Mesenchymal stem cell (in vitro differentiated cells and primary cell): ENCODE data around the gene GALNT4.
A peak's percentile ranks its signal among the peaks of the same experiment; 100 is the strongest.

ENCODE experiments used
- DNase-seq: peaks from one replicate; pipeline ENCODE4 v3.0.0-alpha.2; 2013
- H2AFZ ChIP-seq: one replicate; pipeline ENCODE4 v1.6.1; 2013; ENCODE audit warnings: low read depth, mild to moderate bottlenecking, control low read depth, inconsistent platforms, low read length, moderate library complexity
- H2AK5ac ChIP-seq: 2 replicates; pipeline ENCODE4 v1.6.1; 2013; ENCODE audit warnings: low read length, moderate library complexity, mild to moderate bottlenecking, inconsistent platforms; ENCODE audit not compliant: severe bottlenecking
- H2BK120ac ChIP-seq: one replicate; pipeline ENCODE4 v1.6.1; 2013; ENCODE audit warnings: low read depth, mild to moderate bottlenecking, inconsistent platforms, low read length, moderate library complexity
- H2BK12ac ChIP-seq, 2 experiments: one replicate each; pipeline ENCODE4 v1.6.1; 2013; ENCODE audit warnings: inconsistent platforms in 2 of 2, low read length in 2 of 2, mild to moderate bottlenecking in 2 of 2, moderate library complexity in 2 of 2, control low read depth in 1 of 2
- H2BK15ac ChIP-seq: one replicate; pipeline ENCODE4 v1.6.1; 2013; ENCODE audit warnings: mild to moderate bottlenecking, low read depth, inconsistent platforms; ENCODE audit not compliant: poor library complexity, severe bottlenecking
- H2BK5ac ChIP-seq: 2 replicates; pipeline ENCODE4 v1.6.1; 2013; ENCODE audit warnings: low read depth, mild to moderate bottlenecking, low read length, control low read depth, inconsistent platforms; ENCODE audit not compliant: poor library complexity, severe bottlenecking
- H3K14ac ChIP-seq, 2 experiments: one replicate each; pipeline ENCODE4 v1.6.1; 2013; ENCODE audit warnings: inconsistent platforms in 2 of 2, low read length in 2 of 2, control low read depth in 1 of 2, mild to moderate bottlenecking in 1 of 2, moderate library complexity in 1 of 2
- H3K18ac ChIP-seq, 2 experiments: one replicate each; pipeline ENCODE4 v1.6.1; 2013; ENCODE audit warnings: inconsistent platforms in 2 of 2, low read length in 2 of 2, control low read depth in 1 of 2, low read depth in 1 of 2, mild to moderate bottlenecking in 1 of 2
- H3K23ac ChIP-seq, 2 experiments: one replicate each; pipeline ENCODE4 v1.6.1; 2013; ENCODE audit warnings: inconsistent platforms in 2 of 2, low read length in 2 of 2, mild to moderate bottlenecking in 2 of 2, moderate library complexity in 2 of 2, control low read depth in 1 of 2
- H3K27ac ChIP-seq: 2 replicates; pipeline ENCODE4 v1.5.1; 2013; ENCODE audit warnings: mild to moderate bottlenecking, moderate library complexity, low read length, control low read depth, inconsistent platforms; ENCODE audit not compliant: poor library complexity, severe bottlenecking
- H3K27me3 ChIP-seq, 2 experiments: 2 replicates each; pipeline versions ENCODE4 v1.6.1 to v1.7.0; 2013; ENCODE audit warnings: low read length in 2 of 2, mild to moderate bottlenecking in 2 of 2, moderate library complexity in 2 of 2, control low read depth in 1 of 2, inconsistent platforms in 1 of 2; ENCODE audit not compliant: control insufficient read depth in 1 of 2, insufficient read depth in 1 of 2
- H3K36me3 ChIP-seq, 2 experiments: 2 replicates each; pipeline versions ENCODE4 v1.6.1 to v1.7.0; 2013; ENCODE audit warnings: low read length in 2 of 2, control low read depth in 1 of 2, inconsistent platforms in 1 of 2, low read depth in 1 of 2, mild to moderate bottlenecking in 1 of 2; ENCODE audit not compliant: insufficient read depth in 2 of 2, control insufficient read depth in 1 of 2
- H3K4ac ChIP-seq, 2 experiments: one replicate each; pipeline ENCODE4 v1.6.1; 2013; ENCODE audit warnings: inconsistent platforms in 2 of 2, low read length in 2 of 2, mild to moderate bottlenecking in 2 of 2, moderate library complexity in 2 of 2, control low read depth in 1 of 2, low read depth in 1 of 2
- H3K4me1 ChIP-seq: 2 replicates; pipeline ENCODE4 v1.6.1; 2013; ENCODE audit warnings: low read depth, low read length, control low read depth; ENCODE audit not compliant: control insufficient read depth, insufficient read depth
- H3K4me2 ChIP-seq: 2 replicates; pipeline ENCODE4 v1.6.1; 2013; ENCODE audit warnings: low read length, mild to moderate bottlenecking, inconsistent platforms; ENCODE audit not compliant: poor library complexity, severe bottlenecking
- H3K4me3 ChIP-seq, 2 experiments: 2 replicates each; pipeline versions ENCODE4 v1.5.1 to v1.7.0; 2013; ENCODE audit warnings: low read length in 2 of 2, mild to moderate bottlenecking in 2 of 2, control low read depth in 1 of 2, low read depth in 1 of 2; ENCODE audit not compliant: insufficient read depth in 1 of 2
- H3K79me1 ChIP-seq: replicated peaks from 2 replicates; pipeline ENCODE4 v1.6.1; 2013; ENCODE audit warnings: mild to moderate bottlenecking, control low read depth, low read length, inconsistent platforms; ENCODE audit not compliant: poor library complexity, severe bottlenecking
- H3K9ac ChIP-seq: 2 replicates; pipeline ENCODE4 v1.7.0; 2013; ENCODE audit warnings: mild to moderate bottlenecking, low read length, moderate library complexity
- H3K9me3 ChIP-seq: 2 replicates; pipeline ENCODE4 v1.7.0; 2013; ENCODE audit warnings: mild to moderate bottlenecking, low read length; ENCODE audit not compliant: control insufficient read depth
- H4K8ac ChIP-seq: one replicate; pipeline ENCODE4 v1.6.1; 2013; ENCODE audit warnings: inconsistent platforms, mild to moderate bottlenecking, low read length, moderate library complexity
- H4K91ac ChIP-seq: one replicate; pipeline ENCODE4 v1.6.1; 2013; ENCODE audit warnings: mild to moderate bottlenecking, low read length, inconsistent platforms
- WGBS: methylation state at CpG from one replicate; pipeline ENCODE4 v1.1.7; 2013; ENCODE audit warnings: mixed read lengths; 5-methylcytosine and 5-hydroxymethylcytosine counted together

GALNT4 gene

DNA sequence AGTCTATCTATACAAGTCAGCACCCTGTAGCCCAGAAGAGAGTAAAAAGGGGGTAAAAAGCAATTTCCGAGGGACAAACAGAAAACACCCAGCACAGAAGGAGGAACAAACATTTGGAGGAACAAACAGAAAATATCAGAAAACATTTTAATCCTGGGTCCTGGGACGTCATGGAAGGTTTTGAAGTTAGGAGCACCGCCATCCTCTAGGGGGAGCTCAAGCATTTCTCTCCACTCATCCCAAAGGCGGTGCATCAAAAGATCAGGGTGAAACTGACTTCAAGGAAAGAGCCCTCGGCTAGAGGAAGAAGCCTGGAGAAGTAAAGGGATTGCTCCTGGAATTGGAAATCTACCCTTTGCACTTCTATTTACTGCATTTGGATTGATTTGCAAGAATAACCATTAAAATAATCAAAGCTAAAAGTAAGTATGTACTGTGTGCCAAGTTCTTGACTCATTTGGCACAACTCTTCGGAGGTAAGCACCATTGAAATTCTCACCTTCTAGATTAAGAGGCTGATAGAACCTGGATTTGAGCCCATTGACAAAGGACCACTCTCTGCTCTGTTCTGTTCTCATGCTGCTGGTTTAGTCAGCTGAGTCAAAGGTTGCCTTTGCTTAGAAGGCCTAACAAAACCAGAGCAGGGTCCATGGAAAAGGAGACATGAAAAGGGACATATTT, 18.5 kb upstream of the GALNT4 start:
- no peak overlapping the region for H2BK5ac ChIP-seq
- WGBS, result 27% methylated on average over 4 of the region's 6 CpGs

DNA sequence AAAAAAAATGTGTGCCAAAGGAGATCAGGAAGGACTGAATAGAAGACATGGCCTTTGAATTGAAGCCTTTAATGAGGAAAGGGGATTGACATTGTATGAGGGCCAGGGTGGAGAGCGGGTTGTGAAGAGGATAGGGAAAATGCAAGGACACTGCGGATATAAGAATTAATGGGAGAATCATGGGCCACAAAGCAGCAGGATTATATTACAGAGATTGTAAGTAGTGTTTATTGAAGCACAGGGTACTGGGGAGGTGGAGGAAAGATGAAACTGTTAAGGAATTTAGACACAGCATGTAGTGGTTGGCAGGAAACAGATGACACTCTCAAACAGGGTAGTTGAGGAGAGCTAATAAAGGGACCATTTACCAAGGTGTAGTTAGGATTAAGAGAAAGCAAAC, 17.6 kb upstream of the GALNT4 start:
- 97% methylated on average over 2 of the region's 2 CpGs for WGBS
- no peak overlapping the region for H4K8ac ChIP-seq
- H2BK12ac ChIP-seq, result no peak overlapping the region
- no peaks in the 10 kb centered on the region for H3K36me3 ChIP-seq
- H3K9me3 ChIP-seq, result no peaks in the 10 kb centered on the region
- H2BK15ac ChIP-seq, result no peak overlapping the region
- no peak overlapping the region for H2BK120ac ChIP-seq
- H3K23ac ChIP-seq, result no peak overlapping the region
- H3K18ac ChIP-seq, result no peak overlapping the region
- no peak overlapping the region for H2BK5ac ChIP-seq
- H3K9ac ChIP-seq, result no peak overlapping the region
- DNase-seq, result no peak
- H3K4me2 ChIP-seq, result no peak overlapping the region
- H4K91ac ChIP-seq, result no peak overlapping the region
- no peak overlapping the region for H2AK5ac ChIP-seq
- no peaks in the 10 kb centered on the region for H3K79me1 ChIP-seq
- no peaks in the 10 kb centered on the region for H3K27me3 ChIP-seq
- no peak overlapping the region for H3K4ac ChIP-seq
- H3K4me1 ChIP-seq, result peaks cover 4% of the 10 kb centered on the region
- no peak overlapping the region for H3K27ac ChIP-seq
- no peak overlapping the region for H3K4me3 ChIP-seq
- no peak overlapping the region for H2AFZ ChIP-seq
- no peak overlapping the region for H3K14ac ChIP-seq

More for the DNA sequence above, 18.5 kb upstream of the GALNT4 start:
- no peak overlapping the region for H3K18ac ChIP-seq
- peak overlapping the region; percentile 33 for H3K9ac ChIP-seq
- H4K91ac ChIP-seq, result no peak overlapping the region
- H3K4me3 ChIP-seq, result no peak overlapping the region
- no peak overlapping the region for H3K27ac ChIP-seq
- peaks cover 4% of the 10 kb centered on the region for H3K4me1 ChIP-seq
- no peaks in the 10 kb centered on the region for H3K27me3 ChIP-seq
- H3K36me3 ChIP-seq, result no peaks in the 10 kb centered on the region
- H2BK120ac ChIP-seq, result no peak overlapping the region
- no peak overlapping the region for H3K4ac ChIP-seq
- peak; percentile 81 for DNase-seq
- no peaks in the 10 kb centered on the region for H3K79me1 ChIP-seq
- H3K4me2 ChIP-seq, result no peak overlapping the region
- H3K9me3 ChIP-seq, result no peaks in the 10 kb centered on the region
- no peak overlapping the region for H4K8ac ChIP-seq
- no peak overlapping the region for H3K14ac ChIP-seq
- peak overlapping the region; percentile 17 for H2AK5ac ChIP-seq
- H3K23ac ChIP-seq, result no peak overlapping the region
- H2BK15ac ChIP-seq, result no peak overlapping the region
- peak overlapping the region in 1 of 2 experiments; percentile 7 for H2BK12ac ChIP-seq
- no peak overlapping the region for H2AFZ ChIP-seq

DNA sequence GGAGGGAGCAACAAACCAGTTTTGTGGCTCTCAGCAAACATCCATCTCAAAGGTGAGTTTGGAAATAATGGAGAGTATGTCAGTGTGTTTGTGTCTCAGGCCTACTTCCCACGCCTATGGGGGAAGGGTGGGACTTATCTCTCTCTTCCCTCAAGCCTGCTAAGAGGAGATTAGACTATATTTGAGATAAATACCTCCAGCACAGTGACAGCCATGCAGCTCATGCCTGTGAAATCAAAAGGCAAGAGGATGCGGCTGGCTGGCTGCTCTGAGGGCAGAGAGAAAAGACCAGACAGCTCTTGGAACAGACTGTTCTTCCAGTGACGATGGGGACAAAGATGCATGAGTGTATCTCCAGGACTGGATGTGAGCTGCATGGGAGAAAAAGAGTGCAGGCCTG, 16.0 kb upstream of the GALNT4 start:
- Histone ChIP-seq H2BK15ac (no peak overlapping the region), H3K4me2 (no peak overlapping the region), H3K9ac (no peak overlapping the region), H3K4me3 (no peak overlapping the region), H3K23ac (no peak overlapping the region), H3K9me3 (no peaks in the 10 kb centered on the region), H3K36me3 (no peaks in the 10 kb centered on the region), H3K4me1 (peaks cover 4% of the 10 kb centered on the region), H3K27ac (no peak overlapping the region), H3K79me1 (no peaks in the 10 kb centered on the region), H4K91ac (no peak overlapping the region), H2AK5ac (no peak overlapping the region), H2BK12ac (no peak overlapping the region), H3K18ac (no peak overlapping the region), H3K4ac (no peak overlapping the region), H3K14ac (no peak overlapping the region), H2BK120ac (no peak overlapping the region), H2BK5ac (no peak overlapping the region), H4K8ac (no peak overlapping the region), H3K27me3 (no peaks in the 10 kb centered on the region), H2AFZ (no peak overlapping the region)
- DNase-seq, result no peak
- 58% methylated on average over 3 of the region's 3 CpGs for WGBS

DNA sequence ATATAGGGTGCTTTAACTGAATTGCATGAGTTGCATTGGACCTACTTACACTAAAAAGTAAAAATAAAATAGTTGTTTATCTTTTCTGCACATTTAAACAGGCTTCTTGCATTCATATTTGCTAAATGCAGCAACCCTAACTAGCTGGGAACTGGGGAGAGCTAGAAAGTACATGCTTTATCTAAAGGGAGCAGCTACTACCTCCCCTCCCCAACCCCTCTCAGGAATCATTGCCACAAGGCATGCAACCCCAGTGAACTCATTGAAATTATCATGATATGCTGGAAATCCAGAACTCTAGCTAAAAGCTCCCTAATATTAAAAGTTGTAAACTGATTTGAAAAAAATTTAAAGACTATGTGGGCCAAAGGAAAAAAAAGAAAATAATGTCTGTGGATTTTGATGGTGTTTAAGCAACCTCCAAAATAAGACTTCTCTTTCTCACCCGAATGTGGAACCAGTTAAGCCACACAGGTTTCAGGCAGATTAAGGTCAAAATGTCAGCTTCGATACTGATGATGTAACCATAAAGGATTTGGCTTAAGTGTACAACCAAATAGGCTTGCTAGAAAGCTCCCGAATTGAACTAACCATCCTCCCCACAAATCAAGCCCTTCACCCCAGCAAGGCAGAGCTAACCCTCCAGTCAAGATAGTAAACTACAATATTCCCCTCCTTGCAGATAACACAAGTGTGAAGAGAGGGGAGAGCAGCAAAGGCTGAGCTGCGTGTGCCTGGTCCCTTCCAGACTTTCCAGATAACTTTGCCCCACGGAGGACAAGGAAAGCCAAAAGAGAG, 15.0 kb upstream of the GALNT4 start:
- no peak overlapping the region for H2BK12ac ChIP-seq
- no peak for DNase-seq
- H3K23ac ChIP-seq, result no peak overlapping the region
- no peak overlapping the region for H2AFZ ChIP-seq
- no peaks in the 10 kb centered on the region for H3K36me3 ChIP-seq
- H4K8ac ChIP-seq, result no peak overlapping the region
- H2BK120ac ChIP-seq, result no peak overlapping the region
- H2BK15ac ChIP-seq, result no peak overlapping the region
- H3K27me3 ChIP-seq, result no peaks in the 10 kb centered on the region
- 69% methylated on average over 5 of the region's 5 CpGs for WGBS
- peaks cover under 1% of the 10 kb centered on the region for H3K4me1 ChIP-seq
- no peak overlapping the region for H3K27ac ChIP-seq
- no peak overlapping the region for H3K14ac ChIP-seq
- H4K91ac ChIP-seq, result no peak overlapping the region
- H3K18ac ChIP-seq, result no peak overlapping the region
- H3K4me2 ChIP-seq, result no peak overlapping the region
- H3K9me3 ChIP-seq, result no peaks in the 10 kb centered on the region
- H3K4ac ChIP-seq, result no peak overlapping the region
- H2BK5ac ChIP-seq, result no peak overlapping the region
- H3K4me3 ChIP-seq, result no peak overlapping the region
- no peak overlapping the region for H2AK5ac ChIP-seq
- no peak overlapping the region for H3K9ac ChIP-seq
- no peaks in the 10 kb centered on the region for H3K79me1 ChIP-seq
